Smooth muscle cell of the pulmonary artery (primary cell): ENCODE results near the gene OXER1. TPM values are rescaled to one million over a fixed set of nuclear protein-coding genes. Genes with fewer than 3 reads are reported as not detected.

Experiments used
- total RNA-seq: library from RNA; depleted of rRNA; stranded (reverse); fragments of >200 nt; gene quantifications from 2 replicates; pipeline ENCODE4 v1.2.3, GENCODE V29; 2014

The OXER1 gene, protein sequence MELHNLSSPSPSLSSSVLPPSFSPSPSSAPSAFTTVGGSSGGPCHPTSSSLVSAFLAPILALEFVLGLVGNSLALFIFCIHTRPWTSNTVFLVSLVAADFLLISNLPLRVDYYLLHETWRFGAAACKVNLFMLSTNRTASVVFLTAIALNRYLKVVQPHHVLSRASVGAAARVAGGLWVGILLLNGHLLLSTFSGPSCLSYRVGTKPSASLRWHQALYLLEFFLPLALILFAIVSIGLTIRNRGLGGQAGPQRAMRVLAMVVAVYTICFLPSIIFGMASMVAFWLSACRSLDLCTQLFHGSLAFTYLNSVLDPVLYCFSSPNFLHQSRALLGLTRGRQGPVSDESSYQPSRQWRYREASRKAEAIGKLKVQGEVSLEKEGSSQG
- total RNA-seq = 0.13 TPM in 1 of 2 replicates, not detected in the other

DNA sequence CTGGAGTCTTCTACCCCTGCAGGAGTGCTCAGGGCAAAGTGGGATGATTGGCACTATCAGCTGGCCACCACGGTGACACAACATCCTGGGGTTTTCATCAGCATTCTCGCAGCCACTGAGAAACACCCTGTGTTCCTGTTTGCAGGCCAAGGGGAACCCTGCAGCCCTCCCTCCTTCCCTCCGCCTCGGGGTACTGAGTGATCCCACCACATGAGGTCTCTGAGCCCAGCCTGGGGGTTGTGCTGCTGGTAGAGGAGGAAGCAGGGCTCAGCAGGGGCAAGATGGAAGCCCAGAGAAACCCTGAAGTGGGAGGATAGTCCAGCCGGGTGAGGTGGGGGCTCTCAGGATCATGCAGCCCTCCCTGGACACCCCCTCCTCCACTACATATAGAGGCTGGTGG is at the start of gene OXER1:
OXER1 (minus strand) TSS at position 40 of the 400 bp plus-strand sequence. CDS start 73 bp downstream, outside the sequence.

DNA sequence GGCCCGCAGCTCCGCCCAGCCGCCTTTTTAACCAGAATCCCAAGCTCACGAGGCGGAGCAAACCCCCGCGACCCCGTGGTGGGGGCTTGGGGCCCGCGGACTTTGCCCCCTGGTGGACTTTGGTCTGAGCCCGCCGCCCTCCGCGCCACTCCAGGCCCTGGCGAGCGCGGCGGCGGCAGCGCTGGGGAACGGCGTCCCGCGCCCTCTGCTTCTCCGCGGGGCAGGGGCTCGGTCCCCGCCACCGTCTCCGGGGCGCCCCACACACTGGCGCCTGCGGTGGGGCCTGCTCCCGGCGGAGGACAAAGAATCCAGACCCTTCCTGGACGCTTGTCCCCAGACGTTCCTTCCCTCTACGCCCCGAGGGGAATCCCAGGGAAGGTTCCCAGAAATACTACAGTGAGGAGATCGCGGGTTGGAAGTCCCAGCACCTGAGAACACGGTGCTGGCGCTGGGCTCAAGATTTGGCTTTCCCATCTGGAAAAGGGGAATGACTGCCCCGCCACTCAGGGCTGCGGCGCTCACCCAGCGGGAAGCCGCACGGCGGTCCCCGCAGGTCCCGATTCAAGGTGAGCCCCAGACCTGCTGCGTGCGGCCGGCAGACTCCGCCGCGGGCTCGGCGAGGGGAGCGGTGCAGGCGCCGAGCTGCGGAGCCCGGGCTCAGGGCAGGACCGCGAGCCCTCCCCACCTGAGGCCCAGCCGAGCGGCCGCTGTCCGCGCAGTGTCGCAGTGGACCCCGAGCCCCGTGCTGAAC is 28.8 kb upstream of the OXER1 start, which contains the start of gene HAAO:
HAAO (minus strand) TSS at position 1 of the 751 bp plus-strand sequence. CDS start 47 bp downstream, outside the sequence.

Other genes starting within 250 kb of the OXER1 start
- 21.7 and 23.7 TPM in 2 replicates for gene MTA3, start 195.5 kb downstream of the OXER1 start, total RNA-seq
- gene HAAO, start 28.4 kb upstream of the OXER1 start, total RNA-seq = 0.85 TPM in 1 of 2 replicates, not detected in the other